PC-3 (cell line): ENCODE measurements around the gene NOL4L. TPM values are rescaled to one million over a fixed set of nuclear protein-coding genes. Genes with fewer than 3 reads are reported as not detected.

Experiments used
- ATAC-seq: fragments of 200-7000 bp; cut with Tn5 transposase; 2 replicates; pipeline ENCODE4 v1.9.1; 2020; ENCODE audit warnings: mild to moderate bottlenecking, moderate library complexity
- BruUV-seq: library from RNA; stranded (reverse); fragments of 400-500 nt; replicated peaks from 2 replicates; lab custom pipeline; 2021; lab: Mats Ljungman, UMichigan
- CTCF ChIA-PET: fragments of 300-600 bp; sonication (Branson Sonifier 250); formaldehyde crosslinking; loops from one replicate; lab custom pipeline; 2022; ENCODE audit warnings: antibody characterized with exemption; lab: Charles Lee
- POLR2A ChIA-PET: fragments of 300-600 bp; sonication (Branson Sonifier 250); formaldehyde crosslinking; loops from one replicate; lab custom pipeline; 2022; ENCODE audit warnings: antibody characterized with exemption; ENCODE audit not compliant: unreplicated experiment; lab: Charles Lee
- DNase-seq: peaks from one replicate; pipeline ENCODE4 v3.0.0-alpha.2; 2015
- H2AFZ ChIP-seq: fragments of 300-600 bp; sonication (generic); 2 replicates; pipeline ENCODE4 v1.6.0; 2016; ENCODE audit warnings: antibody characterized with exemption, low read length
- H3F3A ChIP-seq: fragments of 300-600 bp; sonication (generic); one replicate; pipeline ENCODE4 v1.6.0; 2017; ENCODE audit warnings: antibody characterized with exemption, low read length, control low read depth, mild to moderate bottlenecking; ENCODE audit not compliant: unreplicated experiment
- H3K27ac ChIP-seq: fragments of 300-600 bp; sonication (generic); 2 replicates; pipeline ENCODE4 v1.5.1; 2016; ENCODE audit warnings: mild to moderate bottlenecking, low read length
- H3K27me3 ChIP-seq: fragments of 300-600 bp; sonication (generic); 2 replicates; pipeline ENCODE4 v1.6.1; 2016; ENCODE audit warnings: low read length, mixed read lengths
- H3K36me3 ChIP-seq: fragments of 300-600 bp; sonication (generic); 2 replicates; pipeline ENCODE4 v1.6.1; 2016; ENCODE audit warnings: low read depth, mixed run types, low read length, mixed read lengths
- H3K4me1 ChIP-seq: fragments of 300-600 bp; sonication (generic); 2 replicates; pipeline ENCODE4 v1.5.1; 2016; ENCODE audit warnings: low read length; ENCODE audit not compliant: insufficient read depth
- H3K4me2 ChIP-seq: fragments of 300-600 bp; sonication (generic); 2 replicates; pipeline ENCODE4 v1.6.0; 2016; ENCODE audit warnings: low read length
- H3K4me3 ChIP-seq: fragments of 300-600 bp; sonication (generic); 2 replicates; pipeline ENCODE4 v1.5.1; 2016; ENCODE audit warnings: mild to moderate bottlenecking, low read length, mixed read lengths
- H3K79me2 ChIP-seq: fragments of 300-600 bp; sonication (generic); 2 replicates; pipeline ENCODE4 v1.6.1; 2017; ENCODE audit warnings: low read length, mixed read lengths
- H3K9ac ChIP-seq: fragments of 300-600 bp; sonication (generic); 2 replicates; pipeline ENCODE4 v1.6.0; 2016; ENCODE audit warnings: mild to moderate bottlenecking, low read length
- H3K9me2 ChIP-seq: fragments of 300-600 bp; sonication (generic); replicated peaks from 2 replicates; pipeline ENCODE4 v1.6.1; 2016; ENCODE audit warnings: mixed run types, low read length, mixed read lengths
- H3K9me3 ChIP-seq: fragments of 300-600 bp; sonication (generic); 2 replicates; pipeline ENCODE4 v1.6.1; 2016; ENCODE audit warnings: low read length, mixed read lengths
- H4K20me1 ChIP-seq: fragments of 300-600 bp; sonication (generic); 2 replicates; pipeline ENCODE4 v1.6.1; 2016; ENCODE audit warnings: low read length, mixed read lengths
- EZH2 ChIP-seq: fragments of 300-600 bp; sonication (generic); IDR thresholded peaks from one replicate; pipeline ENCODE4 v1.6.1; 2017; ENCODE audit warnings: antibody characterized with exemption, mild to moderate bottlenecking, low read length; ENCODE audit not compliant: unreplicated experiment
- EZH2phosphoT487 ChIP-seq: fragments of 300-600 bp; sonication (generic); IDR thresholded peaks from 2 replicates; pipeline ENCODE4 v1.6.1; 2018; ENCODE audit warnings: mild to moderate bottlenecking, antibody characterized with exemption, low read length, borderline replicate concordance
- intact Hi-C: fragments of 100-400 bp; cut with micrococcal nuclease; formaldehyde crosslinking; loops from 2 replicates; pipeline ENCODE4 v1.9.0; 2023
- total RNA-seq: library from RNA; depleted of rRNA; stranded (reverse); fragments of >200 nt; gene quantifications from 2 replicates; pipeline ENCODE4 v1.2.3, GENCODE V29; 2014
- TF ChIP-seq, protein P1 (sequence below): fragments of 300-600 bp; sonication (generic); conservative IDR thresholded peaks from 2 replicates; pipeline ENCODE4 v1.5.1; 2017; ENCODE audit warnings: antibody characterized with exemption, low read depth, mild to moderate bottlenecking, low read length

The NOL4L gene
- total RNA-seq, 1 experiment from 2014 or later = 7.3 TPM

DNA sequence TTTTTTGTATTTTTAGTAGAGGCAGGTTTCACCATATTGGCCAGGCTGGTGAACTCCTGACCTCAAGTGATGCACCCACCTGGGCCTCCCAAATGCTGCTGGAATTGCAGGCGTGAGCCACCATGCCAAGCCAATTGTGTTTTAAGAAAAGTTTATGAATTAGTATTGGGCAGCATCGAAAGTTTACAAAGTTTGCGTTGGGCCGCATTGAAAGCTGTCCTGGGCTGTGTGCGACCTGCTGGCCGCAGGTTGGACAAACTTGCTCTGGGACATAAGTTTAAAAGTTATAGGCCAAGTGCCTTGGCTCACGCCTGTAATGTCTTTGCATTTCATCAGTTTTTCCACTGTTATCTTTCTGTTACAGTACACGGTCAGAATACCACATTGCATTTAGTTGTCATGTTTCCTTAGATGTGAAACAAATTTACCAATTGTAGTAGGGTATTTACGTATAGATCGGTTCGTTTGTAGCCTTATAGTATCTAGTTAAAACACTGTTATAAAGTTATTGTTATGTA, 187.5 kb downstream of the NOL4L start:
- Histone ChIP-seq H3K4me1 (no peaks in the 10 kb centered on the region), H3K9ac (no peak overlapping the region), H3K4me2 (no peak overlapping the region), H3F3A (no peaks in the 10 kb centered on the region), H3K27ac (no peak overlapping the region), H3K27me3 (no peaks in the 10 kb centered on the region), H3K79me2 (peaks cover 79% of the 10 kb centered on the region), H3K36me3 (peaks cover 7% of the 10 kb centered on the region), H3K9me3 (no peaks in the 10 kb centered on the region), H4K20me1 (0 out of 2 replicates have a peak, but pooled peaks cover 4% of the 10 kb centered on the region), H3K4me3 (no peak overlapping the region), H3K9me2 (no peaks in the 10 kb centered on the region), H2AFZ (no peak overlapping the region)
- BruUV-seq = no TSS peak
- POLR2A ChIA-PET = no interaction called here
- ATAC-seq = no peak
- no peak for DNase-seq
- TF ChIP-seq EZH2phosphoT487 = no peak
- TF ChIP-seq, protein P1, sequence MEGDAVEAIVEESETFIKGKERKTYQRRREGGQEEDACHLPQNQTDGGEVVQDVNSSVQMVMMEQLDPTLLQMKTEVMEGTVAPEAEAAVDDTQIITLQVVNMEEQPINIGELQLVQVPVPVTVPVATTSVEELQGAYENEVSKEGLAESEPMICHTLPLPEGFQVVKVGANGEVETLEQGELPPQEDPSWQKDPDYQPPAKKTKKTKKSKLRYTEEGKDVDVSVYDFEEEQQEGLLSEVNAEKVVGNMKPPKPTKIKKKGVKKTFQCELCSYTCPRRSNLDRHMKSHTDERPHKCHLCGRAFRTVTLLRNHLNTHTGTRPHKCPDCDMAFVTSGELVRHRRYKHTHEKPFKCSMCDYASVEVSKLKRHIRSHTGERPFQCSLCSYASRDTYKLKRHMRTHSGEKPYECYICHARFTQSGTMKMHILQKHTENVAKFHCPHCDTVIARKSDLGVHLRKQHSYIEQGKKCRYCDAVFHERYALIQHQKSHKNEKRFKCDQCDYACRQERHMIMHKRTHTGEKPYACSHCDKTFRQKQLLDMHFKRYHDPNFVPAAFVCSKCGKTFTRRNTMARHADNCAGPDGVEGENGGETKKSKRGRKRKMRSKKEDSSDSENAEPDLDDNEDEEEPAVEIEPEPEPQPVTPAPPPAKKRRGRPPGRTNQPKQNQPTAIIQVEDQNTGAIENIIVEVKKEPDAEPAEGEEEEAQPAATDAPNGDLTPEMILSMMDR = no peak
- no peak for TF ChIP-seq EZH2
- intact Hi-C loops = no loop called here
- CTCF ChIA-PET = no interaction called here

DNA sequence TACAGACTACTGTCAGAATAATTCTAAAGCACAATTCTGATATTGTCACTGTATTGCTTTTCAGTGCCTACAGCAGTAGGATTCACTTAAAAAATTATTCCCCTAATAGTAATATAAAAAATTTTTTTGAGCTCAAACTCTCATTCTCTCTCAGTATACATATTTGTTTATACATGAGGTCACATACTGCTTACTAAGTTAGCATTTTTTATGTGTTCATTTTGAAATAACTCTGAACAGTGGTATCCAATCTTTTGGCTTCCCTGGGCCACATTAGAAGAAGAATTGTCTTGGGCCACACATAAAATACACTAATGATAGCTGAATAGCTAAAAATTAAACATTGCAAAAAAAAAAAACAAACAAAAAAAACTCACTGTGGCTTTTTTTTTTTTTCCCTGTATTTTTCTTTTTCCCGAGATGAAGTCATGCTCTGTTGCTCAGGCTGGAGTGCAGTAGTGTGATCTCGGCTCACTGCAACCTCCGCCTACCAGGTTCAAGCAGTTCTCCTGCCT, 188.4 kb downstream of the NOL4L start:
- no peak for DNase-seq
- no peak overlapping the region for H3K4me2 ChIP-seq
- H3K9me3 ChIP-seq = no peaks in the 10 kb centered on the region
- no peaks in the 10 kb centered on the region for H3K9me2 ChIP-seq
- CTCF ChIA-PET = interaction anchor here (0.7 kb wide), 1 partner anchor 112 kb away, joined by 3 read pairs; no protein-coding TSS in a partner anchor
- H3K4me3 ChIP-seq = no peak overlapping the region
- H3K27ac ChIP-seq = no peak overlapping the region
- TF ChIP-seq, protein P1 = no peak
- TF ChIP-seq EZH2 (no peak), EZH2phosphoT487 (no peak)
- H3K36me3 ChIP-seq = peaks cover 8% of the 10 kb centered on the region
- no peak for ATAC-seq
- no peaks in the 10 kb centered on the region for H3K4me1 ChIP-seq
- POLR2A ChIA-PET = interaction anchor here (0.6 kb wide), 1 partner anchor 169 kb away, joined by 3 read pairs; no protein-coding TSS in a partner anchor
- H3K27me3 ChIP-seq = no peaks in the 10 kb centered on the region
- H3F3A ChIP-seq = no peaks in the 10 kb centered on the region
- no peak overlapping the region for H2AFZ ChIP-seq
- no TSS peak for BruUV-seq
- 0 out of 2 replicates have a peak, but pooled peaks cover 6% of the 10 kb centered on the region for H4K20me1 ChIP-seq
- intact Hi-C loops = no loop called here
- H3K9ac ChIP-seq = no peak overlapping the region
- H3K79me2 ChIP-seq = peaks cover 79% of the 10 kb centered on the region

DNA sequence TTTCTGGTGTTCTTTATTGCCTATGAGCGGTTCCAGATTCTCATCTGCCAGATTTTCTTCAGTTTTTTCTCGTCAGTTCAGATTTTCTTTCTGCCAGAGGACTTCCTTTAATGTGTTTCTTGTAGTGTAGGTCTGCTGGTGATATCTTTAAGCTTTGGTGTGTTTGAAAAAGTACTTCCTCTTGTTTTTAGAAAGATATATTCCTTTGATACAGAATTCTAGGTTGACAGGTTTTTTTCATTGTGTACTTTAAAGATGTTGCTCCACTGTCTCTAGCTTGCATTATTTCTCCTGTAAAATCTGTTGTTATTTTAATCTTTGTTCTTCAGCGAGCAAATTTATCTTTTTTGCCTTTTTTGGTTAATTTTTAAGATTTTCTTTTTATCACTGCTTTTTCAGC, 190.1 kb downstream of the NOL4L start:
- TF ChIP-seq EZH2 (no peak), EZH2phosphoT487 (no peak)
- TF ChIP-seq, protein P1 = no peak
- Histone ChIP-seq H3F3A (no peaks in the 10 kb centered on the region), H3K9me3 (no peaks in the 10 kb centered on the region), H3K9me2 (no peaks in the 10 kb centered on the region), H3K79me2 (peaks cover 82% of the 10 kb centered on the region), H3K9ac (no peak overlapping the region), H3K4me1 (peaks cover 5% of the 10 kb centered on the region; the same call in 1 of the 2 replicates), H3K36me3 (peaks cover 16% of the 10 kb centered on the region), H4K20me1 (peaks cover 9% of the 10 kb centered on the region; the same call in 1 of the 2 replicates), H3K4me3 (no peak overlapping the region), H3K27ac (no peak overlapping the region), H2AFZ (no peak overlapping the region), H3K27me3 (no peaks in the 10 kb centered on the region), H3K4me2 (no peak overlapping the region)
- ChIA-PET CTCF (no interaction called here), POLR2A (interaction anchor here (0.7 kb wide), 1 partner anchor 26 kb away, joined by 9 read pairs; no protein-coding TSS in a partner anchor)
- intact Hi-C loops = no loop called here
- no TSS peak for BruUV-seq
- DNase-seq (no peak), ATAC-seq (no peak)
